NCI-H226 (cell line): Measurements from ENCODE around the gene TTC36.
"Not testable (repeated sequence)": the region's sequence is repeated elsewhere in the genome, so short reads cannot be mapped to it uniquely, and the experiment has no call there.

Experiments
- DNase-seq: peaks from one replicate; pipeline ENCODE4 v3.0.0-alpha.2; 2015

The TTC36 gene

DNA sequence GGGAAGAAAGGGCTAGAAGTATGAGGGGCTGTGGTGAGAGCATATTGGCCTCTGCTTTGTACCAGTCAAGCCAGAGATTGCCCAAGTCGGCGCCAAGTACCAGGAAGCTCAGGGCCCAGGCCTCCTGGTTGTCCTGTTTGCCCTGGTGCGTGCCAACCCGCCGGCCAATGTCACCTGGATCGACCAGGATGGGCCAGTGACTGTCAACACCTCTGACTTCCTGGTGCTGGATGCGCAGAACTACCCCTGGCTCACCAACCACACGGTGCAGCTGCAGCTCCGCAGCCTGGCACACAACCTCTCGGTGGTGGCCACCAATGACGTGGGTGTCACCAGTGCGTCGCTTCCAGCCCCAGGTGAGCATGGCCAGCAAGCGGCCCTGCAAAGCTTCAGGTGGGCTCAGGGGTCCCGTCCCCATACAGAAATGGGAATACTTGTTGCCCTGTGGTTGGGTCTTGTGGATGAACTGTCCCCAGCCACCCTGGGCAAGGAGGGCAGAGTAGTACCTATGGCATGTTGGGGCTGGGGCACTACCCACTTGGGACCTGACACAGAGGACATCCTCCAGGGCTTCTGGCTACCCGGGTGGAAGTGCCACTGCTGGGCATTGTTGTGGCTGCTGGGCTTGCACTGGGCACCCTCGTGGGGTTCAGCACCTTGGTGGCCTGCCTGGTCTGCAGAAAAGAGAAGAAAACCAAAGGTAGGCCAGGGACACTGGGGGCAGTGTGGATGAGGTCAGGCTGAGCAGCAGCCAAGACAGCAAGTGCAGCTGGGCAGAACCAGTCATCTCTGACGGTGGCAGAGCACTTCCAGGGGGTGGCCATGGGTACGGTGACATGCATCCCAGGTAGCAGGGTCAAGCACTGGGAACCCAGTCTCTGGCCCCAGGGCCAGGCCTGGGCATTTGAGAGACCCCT lies 5.8 kb downstream of the TTC36 start:
- DNase-seq, result no peak

DNA sequence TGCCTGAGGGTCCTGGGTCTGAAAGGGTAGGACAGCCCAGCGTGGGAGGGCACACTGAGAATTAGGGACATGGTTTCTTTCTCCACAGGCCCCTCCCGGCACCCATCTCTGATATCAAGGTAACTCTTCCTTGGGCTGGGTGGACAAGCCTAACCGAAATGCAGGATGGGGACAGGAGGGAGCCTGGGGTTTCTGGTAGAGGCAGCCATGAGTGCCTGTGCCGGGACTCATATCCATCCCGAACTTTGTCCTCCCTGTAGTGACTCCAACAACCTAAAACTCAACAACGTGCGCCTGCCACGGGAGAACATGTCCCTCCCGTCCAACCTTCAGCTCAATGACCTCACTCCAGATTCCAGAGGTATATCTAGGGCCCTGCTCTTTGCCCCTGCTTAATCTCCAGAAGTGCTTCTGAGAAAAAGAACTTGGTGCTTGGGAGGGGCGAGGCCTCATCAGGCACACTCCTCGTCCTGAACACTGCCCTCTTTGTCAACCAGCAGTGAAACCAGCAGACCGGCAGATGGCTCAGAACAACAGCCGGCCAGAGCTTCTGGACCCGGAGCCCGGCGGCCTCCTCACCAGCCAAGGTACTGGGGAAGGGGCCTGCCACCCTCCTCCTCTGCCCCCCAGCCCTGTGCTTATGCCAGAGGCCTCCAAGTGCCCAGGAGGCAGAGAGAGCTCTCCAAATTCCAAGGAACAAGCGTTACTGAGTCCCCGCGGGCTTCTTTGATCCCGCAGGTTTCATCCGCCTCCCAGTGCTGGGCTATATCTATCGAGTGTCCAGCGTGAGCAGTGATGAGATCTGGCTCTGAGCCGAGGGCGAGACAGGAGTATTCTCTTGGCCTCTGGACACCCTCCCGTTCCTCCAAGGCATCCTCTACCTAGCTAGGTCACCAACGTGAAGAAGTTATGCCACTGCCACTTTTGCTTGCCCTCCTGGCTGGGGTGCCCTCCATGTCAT lies 6.8 kb downstream of the TTC36 start:
- DNase-seq, result no peak

DNA sequence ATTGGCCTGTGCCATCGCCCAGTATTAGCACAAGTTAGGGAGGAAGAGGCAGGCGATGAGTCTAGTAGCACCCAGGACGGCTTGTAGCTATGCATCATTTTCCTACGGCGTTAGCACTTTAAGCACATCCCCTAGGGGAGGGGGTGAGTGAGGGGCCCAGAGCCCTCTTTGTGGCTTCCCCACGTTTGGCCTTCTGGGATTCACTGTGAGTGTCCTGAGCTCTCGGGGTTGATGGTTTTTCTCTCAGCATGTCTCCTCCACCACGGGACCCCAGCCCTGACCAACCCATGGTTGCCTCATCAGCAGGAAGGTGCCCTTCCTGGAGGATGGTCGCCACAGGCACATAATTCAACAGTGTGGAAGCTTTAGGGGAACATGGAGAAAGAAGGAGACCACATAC lies 8.0 kb downstream of the TTC36 start:
- no peak for DNase-seq

DNA sequence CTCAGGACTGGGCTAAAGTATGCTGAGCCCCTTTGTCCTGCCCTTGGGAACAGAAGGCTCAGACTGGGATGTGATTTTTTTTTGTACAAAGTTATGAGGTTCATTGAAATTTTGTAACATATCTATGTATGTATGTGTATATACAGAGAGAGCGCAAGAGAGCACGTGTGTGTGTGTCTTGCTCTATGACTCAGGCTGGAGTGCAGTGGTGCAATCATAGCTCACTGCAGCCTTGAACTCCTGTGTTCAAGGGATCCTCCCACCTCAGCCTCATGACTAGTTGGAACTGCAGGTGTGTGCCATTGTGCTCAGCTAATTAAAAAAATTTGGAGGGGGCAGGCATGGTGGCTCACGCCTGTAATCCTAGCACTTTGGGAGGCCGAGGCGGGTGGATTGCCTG lies 9.5 kb downstream of the TTC36 start:
- peak; percentile 50 for DNase-seq

DNA sequence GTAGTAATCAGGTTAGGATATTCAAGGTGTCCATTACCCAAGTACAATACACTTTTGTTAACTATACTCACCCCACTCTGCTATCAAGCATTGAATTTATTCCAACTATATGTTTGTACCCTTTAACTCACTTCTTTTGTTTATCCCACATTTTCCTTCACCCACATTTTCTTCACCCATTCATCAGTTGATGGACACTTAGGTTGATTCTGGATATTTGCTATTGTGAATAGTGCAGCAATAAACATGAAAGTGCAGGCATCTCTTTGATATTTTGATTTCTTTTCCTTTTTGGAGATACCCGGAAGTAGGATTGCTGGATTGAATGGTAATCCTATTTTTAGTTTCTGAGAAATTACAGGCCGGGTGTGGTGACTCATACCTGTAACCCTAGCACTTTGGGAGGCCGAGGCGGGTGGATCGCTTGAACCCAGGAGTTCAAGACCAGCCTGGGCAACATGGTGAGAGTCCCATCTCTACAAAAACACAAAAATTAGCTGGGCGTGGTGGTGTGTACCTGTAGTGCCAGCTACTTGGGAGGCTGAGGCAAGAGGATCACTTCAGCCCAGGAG lies 10.2 kb downstream of the TTC36 start:
- DNase-seq, result no peak

DNA sequence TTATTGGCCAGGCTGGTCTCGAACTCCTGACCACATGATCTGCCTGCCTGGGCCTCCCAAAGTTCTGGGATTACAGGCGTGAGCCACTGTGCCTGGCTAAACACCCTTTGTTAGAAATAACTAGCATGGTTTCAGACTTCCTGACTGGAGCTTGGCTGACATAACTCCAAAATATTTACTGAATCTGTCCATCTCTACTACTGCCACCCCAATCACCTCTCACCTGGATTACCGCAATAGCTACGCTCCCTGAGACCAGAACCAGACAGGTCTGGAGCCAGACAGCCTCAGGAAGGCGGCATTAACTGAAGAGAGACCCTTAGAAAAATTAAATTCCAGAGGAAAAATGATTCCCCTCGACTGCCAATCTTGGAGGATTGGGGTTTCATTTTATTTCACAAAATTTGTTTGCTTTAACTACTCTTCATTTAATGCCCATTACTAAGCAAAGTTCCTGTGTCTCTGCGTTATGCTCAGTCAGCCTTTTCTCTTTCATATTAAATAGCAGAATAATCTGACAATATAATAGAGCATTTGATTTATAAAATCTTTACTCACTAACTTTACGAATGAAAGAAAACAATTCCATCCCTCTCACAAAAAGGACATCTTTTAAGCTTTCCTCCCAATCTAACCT lies 16.9 kb downstream of the TTC36 start:
- DNase-seq, result no peak

DNA sequence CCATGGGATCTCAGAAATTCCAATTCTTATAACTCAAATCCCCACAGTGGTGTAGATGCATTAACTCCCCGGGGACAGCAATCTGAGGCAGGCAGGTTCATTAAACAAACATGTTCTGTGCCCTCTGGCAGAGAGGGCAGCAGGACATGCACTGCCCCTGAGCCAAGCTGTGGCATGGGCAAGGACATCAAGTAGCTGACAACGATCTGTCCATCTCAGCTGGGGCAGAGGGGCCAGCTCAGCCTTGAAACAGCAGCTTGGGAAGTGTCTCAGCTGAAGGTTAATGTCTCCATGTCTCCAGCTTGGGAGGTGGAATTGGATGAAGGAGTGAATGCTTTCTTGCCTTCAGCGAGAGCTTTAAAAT lies 17.4 kb downstream of the TTC36 start:
- DNase-seq, result no peak

DNA sequence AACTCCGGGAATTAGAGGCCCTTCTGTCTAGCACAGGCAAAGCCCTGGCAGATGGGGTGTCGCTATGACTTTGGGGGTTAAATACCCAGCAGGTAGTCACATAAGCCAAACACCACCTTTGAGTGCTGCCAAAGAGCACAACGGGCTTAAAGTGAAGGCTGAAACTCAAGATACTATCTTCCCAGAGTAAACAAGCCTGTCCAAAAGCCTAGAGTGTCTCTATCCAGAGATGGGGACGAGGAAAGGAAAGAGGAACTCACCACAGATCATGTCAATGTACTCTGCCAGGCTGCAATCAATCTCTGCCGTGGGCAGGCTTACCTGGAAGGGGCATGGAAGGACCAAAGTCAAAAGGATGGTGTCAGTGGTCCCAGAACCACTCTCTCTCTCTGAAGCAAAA lies 18.3 kb downstream of the TTC36 start:
- no peak for DNase-seq

DNA sequence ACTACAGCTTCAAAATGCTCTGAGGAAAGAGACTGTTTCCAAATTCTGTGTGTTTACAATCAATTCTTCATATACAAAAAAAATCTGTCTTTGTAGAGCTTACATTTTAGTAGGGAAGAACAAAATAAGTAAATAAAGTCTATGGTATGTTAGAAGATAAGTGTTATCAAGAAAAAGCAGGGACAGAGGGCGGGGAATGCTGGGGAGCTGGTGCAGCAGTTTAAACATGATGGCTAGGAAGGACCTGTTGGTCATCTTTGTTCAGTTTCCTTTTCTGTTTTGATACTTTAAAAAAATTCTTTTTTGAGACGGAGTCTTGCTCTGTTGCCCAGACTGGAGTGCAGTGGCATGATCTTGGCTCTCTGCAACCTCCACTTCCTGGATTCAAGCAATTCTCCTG lies 19.9 kb downstream of the TTC36 start:
- no peak for DNase-seq

DNA sequence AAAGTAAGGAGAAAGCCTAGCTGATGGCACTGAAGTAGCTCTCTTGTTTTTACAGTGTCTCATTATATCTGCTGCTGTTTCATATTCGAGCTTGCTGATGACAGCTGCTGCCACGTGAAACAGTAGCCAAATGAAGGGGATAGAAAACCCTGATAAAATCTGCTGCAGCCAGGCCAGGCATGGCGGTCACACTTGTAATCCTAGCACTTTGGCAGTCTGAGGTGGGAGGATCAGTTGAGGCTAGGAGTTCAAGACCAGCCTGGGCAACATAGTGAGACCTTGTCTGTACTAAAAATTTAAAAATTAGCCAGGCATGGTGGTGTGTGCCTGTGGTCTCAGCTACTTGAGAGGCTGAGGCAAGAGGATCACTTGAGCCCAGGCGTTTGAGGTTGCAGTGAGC lies 25.1 kb downstream of the TTC36 start:
- DNase-seq, result no peak

DNA sequence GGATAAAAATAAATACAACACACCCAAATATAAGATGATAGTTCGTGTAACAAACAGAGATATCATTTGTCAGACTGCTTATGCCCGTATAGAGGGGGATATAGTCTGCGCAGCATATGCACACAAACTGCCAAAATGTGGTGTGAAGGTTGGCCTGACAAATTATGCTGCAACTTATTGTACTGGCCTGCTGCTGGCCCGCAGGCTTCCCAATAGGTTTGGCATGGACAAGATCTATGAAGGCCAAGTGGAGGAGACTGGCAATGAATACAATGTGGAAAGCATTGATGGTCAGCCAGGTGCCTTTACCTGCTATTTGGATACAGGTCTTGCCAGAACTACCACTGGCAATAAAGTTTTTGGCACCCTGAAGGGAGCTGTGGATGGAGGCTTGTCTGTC lies 33.5 kb downstream of the TTC36 start:
- DNase-seq, result no peak

DNA sequence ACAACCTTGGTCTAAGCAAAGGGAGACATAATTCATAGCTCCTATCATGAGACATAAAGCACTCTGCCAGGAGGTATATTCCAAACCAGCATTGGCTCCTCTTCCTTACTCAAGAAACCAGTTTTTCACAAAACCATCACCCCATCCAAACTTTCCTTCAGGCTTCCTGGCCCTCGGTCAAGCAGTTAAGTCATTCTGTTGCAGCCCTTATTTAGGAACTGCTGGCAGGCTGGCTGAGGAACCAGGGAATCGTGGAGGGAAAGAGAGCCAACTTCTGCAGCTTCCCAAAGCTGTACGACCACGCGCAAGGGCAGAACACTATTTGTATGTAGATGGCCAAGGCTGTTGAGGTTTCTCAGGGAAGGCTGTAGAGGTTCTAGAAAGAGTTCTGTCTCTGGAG lies 37.8 kb downstream of the TTC36 start:
- DNase-seq, result no peak

DNA sequence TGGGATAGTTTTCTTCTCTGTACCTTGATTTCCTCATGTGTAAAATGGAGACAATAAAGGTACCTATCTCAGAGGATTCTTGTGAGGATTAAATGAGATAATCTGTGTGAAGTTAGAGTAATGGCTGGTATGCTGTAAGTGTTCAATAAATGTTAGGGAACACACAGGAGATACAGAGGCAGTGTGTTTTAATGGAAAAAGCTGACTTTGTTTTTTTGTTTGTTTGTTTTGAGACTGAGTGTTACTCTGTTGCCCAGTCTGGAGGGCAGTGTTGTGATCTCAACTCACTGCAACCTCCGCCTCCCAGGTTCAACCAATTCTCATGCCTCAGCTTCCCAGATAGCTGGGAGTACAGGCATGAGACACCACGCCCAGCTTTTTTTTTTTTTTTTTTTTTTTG lies 42.4 kb downstream of the TTC36 start:
- no peak for DNase-seq

DNA sequence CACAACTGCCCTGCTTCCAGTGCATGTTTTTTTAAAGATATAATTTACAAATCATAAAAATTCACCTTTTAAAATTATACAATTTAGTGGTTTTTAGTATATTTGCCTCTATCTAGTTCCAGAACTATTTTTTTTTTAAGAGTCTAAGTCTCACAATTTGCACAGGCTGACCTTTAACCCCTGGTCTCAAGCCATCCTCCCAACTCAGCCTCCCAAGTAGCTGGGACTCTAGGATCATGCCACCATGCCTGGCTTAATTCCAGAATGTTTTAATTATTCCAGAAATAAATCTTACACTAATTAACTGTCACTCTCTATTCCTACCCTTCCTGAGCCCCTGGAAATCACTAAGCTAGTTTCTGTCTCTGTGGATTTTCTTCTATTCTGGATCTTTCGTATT lies 43.5 kb downstream of the TTC36 start:
- no peak for DNase-seq

DNA sequence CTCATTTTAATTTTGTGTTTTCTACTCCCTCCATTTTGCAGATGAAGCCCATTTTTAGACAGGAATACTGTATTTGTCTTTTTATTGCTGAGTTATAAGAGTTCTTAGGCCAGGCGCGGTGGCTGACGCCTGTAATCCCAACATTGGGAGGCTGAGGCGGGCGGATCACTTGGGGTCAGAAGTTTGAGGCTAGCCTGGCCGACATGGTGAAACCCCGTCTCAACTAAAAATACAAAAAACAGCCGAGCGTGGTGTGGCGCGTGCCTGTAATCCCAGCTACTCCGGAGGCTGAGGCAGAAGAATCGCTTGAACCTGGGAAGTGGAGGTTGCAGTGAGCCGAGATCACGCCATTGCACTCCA lies 44.4 kb downstream of the TTC36 start:
- DNase-seq, result not testable (repeated sequence)

DNA sequence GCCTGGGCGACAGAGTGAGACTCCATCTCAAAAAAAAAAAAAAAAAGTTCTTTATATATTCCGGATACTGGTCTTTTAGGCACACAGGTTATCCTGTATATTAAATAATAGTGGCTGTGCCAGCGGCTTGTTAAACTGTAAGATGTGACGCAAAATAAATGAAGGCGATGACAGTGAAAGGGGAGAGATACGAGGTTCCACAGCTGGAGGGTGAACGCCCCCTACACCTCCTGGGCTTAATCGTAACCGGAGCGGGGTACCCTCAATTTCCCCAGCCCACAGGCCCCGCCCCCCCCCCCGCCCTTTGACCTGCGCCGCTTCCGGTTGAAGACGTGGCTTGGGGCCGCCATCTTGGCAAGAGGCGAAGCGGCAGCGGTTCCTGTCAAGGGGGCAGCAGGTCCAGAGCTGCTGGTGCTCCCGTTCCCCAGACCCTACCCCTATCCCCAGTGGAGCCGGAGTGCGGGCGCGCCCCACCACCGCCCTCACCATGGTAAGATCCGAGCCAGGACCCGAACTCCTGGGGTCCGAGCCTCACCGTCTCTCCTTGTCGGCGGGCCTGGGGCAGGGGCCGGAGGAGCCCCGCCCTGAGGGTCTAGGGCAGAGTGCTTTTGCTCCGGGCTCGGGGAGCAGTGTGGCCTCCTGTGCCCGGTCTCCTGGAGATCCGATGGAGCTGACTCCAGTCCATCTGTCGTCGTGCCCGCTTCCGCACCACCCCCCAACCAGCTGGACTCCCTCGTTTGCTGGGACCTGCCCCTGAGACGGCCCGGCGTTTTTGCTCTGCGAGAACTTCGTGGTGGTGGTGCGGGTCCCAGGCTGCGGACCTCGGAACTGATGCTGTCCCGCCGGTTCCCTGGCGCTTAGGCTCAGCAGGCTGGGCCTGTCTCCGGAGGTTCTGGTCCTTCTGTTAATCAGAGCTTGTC lies 45.0 kb downstream of the TTC36 start, which contains the start of gene ARCN1:
Gene ARCN1, plus strand, starts transcription at position 349 of the 920 bp plus-strand sequence. Its CDS starts 139 bp downstream, at position 488.
- peak; percentile 64 for DNase-seq

DNA sequence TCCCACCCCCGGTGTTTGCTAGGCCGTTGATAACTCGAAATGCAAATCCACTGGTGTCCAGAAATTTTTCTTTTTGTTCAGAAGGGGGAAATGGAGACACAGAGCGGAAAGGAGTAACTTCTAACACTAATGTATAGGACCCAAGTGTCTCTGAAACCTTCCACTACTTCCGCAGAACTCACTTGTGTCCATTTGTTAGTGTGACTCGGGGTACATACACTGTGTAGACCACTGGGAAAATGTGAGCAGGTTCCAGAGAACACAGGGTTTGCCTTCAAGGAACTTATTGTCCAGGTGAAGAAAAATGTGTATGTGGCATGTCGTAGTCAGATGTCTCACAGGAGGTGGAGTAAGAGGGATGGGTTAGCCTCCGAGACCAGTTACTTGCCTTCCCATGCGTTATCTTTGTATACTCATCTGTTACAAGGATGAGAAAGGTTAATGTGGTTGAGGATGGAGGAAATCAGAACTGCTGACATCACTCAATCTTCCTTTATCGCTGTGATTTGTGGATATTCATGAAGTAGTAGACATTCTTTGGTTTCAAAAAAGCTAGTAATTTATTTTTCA lies 45.8 kb downstream of the TTC36 start:
- DNase-seq, result peak; percentile 32

DNA sequence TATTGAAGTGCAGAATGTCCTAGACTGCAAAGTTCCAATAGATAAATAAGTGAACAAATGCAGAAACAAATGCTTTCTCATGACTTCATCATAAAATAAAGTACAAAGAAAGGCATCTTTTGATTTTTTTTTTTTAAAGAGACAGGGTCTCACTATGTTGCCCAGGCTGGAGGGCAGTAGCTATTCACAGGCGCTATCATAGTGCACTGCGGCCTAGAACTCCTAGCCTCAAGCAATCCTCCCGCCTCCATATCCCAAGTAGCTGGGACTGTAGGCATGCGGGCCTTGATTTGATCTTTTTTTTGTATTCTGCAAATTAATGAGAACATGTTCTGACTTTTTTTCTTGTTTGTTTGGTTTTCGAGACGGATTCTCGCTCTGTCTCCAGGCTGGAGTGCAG lies 47.4 kb downstream of the TTC36 start:
- no peak for DNase-seq

DNA sequence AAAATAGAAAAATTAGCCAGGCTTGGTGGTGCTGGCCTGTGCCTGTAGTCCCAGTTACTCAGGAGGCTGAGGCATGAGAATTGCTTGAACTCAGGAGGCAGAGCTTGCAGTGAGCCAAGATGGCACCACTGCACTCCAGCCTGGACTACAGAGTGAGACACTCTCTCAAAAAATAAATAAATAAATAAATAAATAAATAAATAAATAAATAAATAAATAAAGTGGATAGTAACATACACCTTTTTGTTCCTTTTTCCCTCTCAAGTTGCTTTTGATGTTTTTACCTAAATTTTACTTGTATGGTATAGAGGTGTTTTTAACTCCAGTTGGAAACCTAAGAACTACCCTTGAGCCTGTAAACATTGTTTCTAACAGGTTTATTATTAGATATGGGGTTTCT lies 50.7 kb downstream of the TTC36 start:
- not testable (repeated sequence) for DNase-seq
